HG03103 (cell line): ENCODE data around the gene HOOK2.

Experiments used
- ATAC-seq: cut with Tn5 transposase; IDR thresholded peaks from one replicate; pipeline ENCODE4 v1.9.1; 2021; ENCODE audit warnings: low read depth; ENCODE audit not compliant: unreplicated experiment

The HOOK2 gene

DNA sequence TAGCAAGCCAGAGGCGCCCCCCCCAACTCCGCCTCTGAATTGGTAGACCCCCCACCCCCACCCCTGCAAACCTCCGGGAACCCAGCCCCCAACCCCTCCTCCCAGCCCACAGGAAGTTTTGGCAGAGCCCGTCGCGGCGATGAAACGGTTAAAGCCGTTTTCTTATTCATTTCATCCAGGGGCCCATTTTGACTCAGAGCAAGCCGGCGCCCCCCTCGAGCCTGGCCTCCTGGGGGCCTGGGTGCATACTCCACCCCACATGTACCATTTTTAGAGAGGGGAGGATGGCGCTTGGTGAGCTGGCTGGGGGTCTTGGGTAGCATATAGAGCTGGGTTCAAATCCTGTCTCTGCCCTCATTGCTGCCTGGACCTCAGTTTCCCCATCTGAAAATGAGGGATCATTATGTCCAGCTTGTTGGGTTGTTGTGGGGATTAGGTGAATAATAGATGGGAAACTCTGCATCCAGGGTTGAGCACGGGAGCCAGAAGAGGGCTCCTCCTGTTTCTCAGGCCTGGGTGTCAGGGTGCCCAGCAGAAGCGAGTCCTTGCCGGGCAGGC, 8.0 kb upstream of the HOOK2 start:
- ATAC-seq: no peak

DNA sequence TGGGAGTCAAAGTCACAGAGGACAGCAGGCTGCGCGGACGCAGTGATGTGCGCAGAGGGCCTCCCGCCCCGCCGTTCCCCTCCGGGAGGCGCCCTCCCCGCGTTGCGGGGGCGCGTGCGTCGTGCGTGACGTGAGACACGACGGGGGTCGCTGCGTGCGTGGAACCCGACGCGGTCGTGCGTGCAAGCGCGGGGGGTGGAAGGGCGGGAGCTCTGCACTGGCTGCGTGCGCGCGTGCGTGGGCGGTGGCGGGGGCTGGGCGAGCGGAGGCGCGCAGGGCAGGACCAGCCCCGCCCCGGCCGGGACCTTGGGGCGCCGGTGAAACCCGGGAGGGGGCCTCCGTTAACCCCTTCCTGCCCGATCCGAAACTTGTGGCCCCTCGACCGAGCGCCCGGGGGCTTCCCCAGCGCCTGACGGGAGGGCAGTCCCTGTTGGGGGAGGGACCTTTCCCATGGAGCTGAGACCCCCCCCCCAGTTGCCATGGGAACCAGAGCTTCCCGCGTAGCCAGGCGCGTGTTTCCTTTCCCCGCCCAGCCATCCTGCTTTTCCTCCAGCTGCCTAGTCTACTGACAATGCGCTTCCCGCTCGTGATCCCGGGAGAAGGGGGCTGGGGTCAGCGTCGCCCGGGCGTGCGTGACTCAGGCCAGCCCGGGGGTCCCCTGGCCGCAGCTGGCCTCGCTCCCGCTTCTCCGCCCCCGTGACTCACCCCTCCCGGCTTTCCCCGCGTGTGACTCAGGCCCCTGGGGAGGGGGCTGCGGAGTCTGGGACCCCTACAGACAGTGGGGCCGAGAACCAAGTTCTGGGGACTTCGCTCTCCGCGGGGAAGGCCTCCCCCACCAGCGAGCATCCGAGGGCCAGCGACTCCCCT, 7.3 kb upstream of the HOOK2 start:
- ATAC-seq: peak; percentile 39

DNA sequence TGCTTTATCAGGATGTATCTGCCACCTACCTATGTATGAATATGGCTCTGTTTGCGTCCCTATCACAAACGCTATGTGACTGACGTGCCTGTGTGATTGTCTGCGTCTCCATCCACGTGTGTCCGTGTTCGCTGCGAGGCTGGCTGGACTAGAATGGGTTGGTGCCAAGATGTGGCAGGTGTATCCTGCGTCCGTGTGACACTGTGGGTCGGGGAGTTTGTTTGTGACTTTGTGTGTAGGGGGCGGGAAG, 6.7 kb upstream of the HOOK2 start:
- no peak for ATAC-seq

DNA sequence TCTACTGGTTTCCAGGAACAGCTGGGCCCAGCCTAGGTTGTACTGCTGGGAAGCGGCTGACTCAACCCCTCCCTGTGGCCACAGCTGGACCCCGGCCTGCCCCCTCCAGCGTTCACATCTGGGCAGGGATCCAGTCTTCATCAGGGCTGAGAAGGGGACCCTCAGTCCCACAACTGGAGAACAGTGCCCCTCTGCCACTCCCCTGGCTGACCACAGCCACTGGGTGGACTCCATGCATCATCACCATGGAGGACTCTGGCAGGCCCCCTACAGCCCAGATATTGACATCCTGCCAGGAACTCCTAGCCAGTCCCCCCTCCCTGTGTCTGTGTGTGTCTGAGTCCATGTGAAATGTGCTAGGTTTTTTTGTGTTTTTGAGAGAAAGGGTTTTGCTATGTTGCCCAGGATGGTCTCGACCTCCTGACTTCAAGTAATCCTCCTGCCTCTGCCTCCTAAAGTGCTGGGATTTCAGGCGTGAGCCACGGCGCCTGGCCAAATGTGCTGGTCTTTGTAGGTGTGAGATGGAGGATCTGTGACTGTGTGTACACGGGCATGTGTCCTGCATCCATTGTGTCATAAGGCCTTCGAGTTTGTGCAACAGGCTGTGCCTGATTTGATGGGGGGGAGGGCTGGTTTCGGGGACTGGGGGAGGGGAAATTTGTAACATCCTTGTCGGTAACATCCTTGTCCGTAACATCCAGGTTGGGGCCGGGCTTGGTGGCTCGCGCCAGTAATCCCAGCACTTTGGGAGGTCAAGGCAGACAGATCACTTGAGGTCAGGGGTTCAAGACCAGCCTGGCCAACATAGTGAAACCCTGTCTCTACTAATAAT, 4.0 kb upstream of the HOOK2 start:
- no peak for ATAC-seq

DNA sequence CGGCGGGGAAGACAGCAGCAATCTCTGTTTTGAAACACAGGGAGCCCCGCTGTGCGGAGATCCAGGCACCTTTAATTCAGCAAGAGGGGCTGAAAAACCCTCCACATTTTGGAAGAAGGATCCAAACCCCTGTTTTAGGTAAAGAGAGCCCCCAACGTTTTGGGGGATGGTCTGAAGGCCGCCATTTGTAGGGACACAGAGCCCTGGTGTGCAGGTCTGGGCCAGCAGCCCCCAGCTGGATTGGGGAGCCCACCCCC, 3.5 kb upstream of the HOOK2 start:
- no peak for ATAC-seq

DNA sequence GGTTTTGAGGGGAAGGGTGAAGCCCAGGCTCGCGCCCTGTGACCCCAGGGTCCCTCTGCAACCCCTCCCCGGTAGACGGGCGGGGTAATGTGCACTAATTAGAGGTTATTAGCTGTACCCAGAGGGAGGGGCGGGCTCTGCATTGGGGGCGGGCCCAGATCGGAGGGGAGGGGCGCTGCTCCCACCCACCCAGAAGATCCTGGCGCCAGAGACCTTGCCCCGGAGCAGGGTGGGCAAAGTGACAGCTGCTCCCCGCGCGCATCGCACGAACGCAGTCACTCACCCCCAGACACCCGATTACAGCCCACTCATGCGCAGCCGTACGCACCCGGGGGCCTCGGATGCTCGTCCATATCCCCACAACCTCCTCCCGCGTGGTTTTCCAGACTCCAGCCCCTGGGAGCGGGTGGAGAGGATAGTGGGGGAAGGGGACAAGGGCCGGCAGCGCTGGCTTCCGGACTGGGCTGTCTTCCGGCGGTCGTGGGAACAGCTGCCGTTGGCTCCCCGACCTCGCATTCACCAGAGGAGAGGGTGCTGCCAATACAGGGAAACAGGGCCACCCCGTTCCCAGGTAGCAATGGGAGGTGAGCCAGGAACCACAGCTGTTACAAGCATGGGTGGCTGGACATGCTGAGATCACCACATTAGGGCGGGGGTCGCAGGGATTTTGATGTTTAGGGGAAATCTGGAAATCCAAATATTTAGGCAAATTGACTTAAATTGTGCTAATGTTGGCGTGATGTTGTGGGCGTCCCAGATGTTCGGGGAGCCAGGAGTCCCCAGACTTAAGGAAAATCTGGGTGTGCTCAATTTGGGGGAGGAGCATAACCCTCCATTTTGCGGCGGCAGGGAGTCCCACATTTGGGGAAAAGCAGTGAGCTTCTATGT, 2.9 kb upstream of the HOOK2 start:
- no peak for ATAC-seq

DNA sequence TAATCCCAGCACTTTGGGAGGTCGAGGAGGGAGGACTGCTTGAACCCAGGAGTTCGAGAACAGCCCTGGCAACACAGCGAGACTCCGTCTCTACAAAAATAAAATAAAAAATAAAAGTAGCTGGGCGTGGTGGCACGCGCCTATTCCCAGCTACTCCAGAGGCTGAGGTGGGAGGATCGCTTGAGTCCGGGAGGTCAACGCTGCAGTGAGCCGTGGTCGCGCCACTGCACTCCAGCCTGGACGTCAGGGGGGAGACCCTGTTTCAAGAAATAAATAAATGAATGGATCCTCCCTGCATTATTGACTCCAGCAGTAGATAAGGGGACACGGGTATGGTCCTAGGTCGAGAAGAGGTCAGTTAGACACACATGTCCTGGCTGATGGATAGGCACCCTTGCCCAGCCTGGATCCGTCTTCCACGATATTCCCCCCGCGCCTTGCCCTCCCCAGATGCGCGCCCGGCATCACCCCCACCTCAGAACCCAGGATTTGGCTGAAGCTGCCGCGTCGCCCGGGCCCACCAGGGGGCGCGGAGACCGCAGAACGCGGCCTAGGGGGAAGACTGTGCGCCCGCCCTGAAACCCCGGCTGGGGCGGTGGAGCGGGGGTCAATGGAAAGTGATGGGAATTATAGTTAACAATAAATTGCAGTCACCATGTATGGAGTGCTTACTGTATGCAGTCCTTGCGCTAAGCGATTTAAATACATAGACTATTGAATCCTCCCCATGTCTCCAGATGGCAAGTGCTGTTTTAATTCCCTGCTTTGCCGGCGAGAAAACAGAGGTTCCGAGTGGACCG, 2.1 kb upstream of the HOOK2 start:
- no peak for ATAC-seq

DNA sequence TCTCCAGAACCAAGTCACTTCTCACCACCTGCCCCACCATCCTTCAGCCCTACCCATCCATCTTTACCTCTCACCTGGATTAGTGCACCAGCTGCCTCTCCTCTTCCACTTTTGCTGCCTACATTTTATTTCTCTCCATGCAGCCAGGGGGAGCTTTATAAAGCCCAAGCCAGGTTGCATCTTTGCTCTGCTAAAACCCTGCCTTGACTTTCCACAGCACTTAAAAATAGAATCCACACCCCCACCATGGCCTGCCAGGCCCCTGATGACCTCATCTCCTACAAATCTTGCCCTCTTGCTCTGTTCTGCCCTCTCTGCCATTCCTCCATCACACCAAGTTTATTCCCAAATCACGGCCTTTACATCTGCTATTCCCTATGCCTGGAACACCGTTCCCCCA, 1.8 kb downstream of the HOOK2 start:
- no peak for ATAC-seq

DNA sequence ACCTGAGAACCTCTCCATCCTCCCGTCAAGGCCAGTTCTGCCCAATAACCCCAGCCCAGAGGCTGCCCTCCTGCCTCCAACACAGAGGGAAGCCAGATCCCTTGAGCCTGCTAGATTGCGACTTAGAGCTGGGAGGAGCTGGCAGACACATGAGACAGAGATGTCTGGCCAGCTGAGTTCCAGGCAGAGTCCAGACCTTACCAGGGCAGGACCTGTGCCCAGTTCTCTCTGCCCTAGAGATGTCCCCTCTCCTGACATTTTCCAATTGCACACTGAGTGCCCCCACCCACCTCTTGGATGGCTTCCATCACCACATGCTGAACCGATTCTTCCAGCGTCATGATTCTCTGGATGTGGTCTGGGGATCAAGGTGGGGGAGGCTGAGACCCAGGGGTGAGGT, 3.0 kb downstream of the HOOK2 start:
- no peak for ATAC-seq

DNA sequence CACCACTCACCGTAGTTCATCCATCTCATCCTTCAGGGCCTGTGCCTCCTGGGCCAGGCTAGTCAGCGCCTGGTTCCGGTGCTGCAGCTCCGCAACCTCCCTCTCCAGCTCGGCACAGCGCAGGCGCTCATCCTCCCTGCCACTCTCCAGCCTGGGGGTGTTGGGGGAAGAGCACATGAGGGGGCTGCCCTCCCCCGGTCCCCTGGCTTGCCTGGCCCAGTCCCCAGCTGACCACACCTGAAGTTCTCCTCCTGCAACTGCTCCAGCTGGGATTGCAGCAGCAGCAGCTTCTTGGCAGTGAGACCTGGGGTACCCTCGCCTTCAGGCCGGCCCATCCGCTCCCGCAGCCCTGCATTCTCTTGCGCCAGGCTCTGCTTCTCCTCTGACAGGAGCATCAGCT, 4.4 kb downstream of the HOOK2 start:
- no peak for ATAC-seq

DNA sequence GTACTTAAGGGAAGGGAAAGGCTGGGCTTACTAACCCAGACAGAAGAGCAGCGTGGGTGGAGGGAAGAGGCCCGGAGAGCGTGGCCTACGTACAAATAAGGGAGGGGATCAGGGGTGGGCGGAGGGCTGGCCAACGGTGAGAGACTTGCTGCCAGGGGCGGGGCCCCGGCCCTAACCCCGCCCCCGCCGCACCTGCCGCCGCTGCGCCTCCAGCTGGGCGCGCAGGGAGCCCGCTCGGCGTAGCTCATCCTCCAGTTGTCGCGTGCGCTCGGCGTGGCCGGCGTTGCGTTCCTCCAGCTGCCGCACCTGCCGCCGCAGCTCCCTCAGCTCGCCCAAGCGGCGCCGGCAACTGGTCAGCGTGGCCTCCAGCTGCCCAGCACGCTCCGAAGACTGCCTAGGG, 5.7 kb downstream of the HOOK2 start:
- ATAC-seq: no peak

DNA sequence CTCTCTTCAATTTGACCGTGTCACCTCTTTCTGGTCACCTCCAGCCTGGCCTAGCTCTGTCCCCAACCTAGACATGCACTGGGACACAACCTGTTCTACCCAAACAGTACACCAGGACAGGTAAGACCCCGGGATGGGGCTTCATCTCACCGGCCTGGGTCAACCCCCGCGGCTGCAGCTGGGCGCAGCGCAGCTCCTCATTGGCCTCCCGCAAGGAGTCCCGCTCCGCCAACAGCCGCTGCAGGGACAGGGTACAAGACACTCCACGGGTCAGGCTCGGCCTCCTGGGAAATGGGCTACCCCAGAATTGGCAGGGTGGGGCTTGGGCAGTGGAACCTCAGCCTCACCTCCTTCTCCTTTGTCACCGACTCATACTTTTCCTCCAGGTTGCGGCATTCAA, 7.7 kb downstream of the HOOK2 start:
- no peak for ATAC-seq

DNA sequence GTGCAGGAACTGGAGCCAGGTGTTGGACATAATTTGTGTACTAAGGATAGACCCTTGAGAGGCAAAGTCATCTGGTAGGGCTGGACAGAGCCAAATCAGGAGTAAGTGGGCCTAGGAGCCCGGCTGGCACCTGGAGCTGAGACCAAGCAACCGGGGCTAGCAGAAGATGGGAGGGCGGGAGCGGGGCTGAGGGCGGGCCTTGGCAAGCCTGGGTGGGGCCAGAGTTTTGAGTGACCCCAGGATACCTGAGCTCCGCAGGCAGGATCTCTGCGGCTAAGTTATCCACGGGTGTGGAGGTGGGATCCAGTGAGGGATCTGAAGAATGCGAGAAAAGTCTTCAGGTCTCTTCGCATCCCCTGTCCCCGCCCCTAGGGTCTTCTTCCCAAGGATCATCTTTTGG, 8.2 kb downstream of the HOOK2 start:
- no peak for ATAC-seq

DNA sequence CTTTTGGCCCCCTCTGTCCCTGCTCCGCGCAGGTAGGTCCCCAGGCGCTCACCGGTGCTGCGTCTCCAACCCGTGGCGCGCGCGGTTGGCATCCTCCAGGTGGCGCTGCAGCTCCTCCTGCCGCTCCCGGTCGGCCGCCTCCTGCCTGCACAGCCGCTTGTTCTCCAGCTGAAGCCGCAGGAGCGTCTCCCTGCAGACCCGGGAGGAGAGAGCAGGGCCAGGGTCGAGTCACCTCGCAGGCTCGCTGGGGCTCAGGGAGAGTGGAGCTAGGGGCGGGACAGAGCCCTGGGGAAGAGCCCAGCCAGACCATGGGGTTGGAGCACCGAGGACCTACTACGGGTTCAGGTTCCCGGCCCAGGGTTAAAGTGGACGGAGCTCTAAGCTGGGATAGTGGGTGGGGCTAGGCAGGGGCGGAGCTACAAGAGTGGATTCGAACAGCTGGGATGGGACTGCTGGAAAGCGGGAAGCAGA, 9.3 kb downstream of the HOOK2 start:
- ATAC-seq: no peak

DNA sequence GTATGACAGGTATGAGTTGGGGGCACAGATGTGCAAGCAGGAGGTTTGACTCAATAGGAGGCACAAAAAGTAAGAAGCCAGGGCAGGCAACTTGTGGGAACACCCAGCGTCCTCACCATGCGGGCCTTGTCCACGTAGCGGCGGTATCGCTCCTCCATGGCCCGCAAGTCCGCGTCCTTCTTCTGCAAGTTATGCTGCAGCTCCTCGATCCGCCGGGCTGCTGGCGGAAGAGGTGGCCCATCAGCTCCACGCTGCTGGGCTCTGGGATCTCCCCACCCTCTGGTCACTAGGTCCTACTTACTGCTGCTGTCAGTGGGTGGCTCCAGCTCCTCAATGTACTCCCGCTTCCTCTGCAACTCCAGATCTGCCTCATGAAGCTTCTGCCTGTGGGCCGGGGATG, 10.7 kb downstream of the HOOK2 start:
- no peak for ATAC-seq

DNA sequence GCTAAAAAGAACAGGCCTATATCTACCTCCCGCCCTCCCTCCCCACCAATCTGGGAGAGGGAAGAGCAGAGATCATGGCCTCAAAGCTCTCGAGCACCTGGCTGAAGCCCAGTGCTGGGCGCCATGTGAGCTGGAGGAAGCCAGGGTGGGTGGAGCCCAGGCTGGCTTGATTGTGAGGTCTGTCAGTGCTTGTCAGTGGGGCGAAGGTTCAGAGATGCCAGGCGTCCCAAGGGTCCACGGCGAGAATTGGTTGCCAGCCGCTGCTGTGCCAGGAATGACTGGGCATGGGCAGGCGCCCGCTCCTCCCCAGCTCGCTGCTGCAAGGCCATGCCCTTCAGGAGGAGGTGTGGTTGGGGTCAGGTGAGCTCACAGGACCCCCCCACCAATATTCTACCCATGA, 12.3 kb downstream of the HOOK2 start:
- ATAC-seq: no peak

DNA sequence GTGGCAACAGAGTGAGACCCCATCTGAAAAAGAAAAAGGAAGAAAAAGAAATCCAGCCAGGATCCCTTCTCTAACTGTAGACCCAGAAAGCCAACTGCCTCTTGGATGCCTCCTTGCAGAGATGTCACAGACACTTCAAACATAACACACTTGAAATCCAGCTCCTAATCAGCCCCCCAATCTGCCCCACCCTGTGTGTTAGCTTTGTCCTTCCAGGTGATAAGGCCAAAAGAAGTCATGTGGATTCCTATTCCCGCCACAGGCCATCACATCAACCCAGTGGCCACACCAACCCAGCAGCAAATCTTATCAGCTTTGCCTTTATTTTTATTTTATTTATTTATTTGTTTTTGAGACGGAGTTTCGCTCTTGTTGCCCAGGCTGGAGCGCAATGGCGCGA, 15.7 kb downstream of the HOOK2 start:
- no peak for ATAC-seq

DNA sequence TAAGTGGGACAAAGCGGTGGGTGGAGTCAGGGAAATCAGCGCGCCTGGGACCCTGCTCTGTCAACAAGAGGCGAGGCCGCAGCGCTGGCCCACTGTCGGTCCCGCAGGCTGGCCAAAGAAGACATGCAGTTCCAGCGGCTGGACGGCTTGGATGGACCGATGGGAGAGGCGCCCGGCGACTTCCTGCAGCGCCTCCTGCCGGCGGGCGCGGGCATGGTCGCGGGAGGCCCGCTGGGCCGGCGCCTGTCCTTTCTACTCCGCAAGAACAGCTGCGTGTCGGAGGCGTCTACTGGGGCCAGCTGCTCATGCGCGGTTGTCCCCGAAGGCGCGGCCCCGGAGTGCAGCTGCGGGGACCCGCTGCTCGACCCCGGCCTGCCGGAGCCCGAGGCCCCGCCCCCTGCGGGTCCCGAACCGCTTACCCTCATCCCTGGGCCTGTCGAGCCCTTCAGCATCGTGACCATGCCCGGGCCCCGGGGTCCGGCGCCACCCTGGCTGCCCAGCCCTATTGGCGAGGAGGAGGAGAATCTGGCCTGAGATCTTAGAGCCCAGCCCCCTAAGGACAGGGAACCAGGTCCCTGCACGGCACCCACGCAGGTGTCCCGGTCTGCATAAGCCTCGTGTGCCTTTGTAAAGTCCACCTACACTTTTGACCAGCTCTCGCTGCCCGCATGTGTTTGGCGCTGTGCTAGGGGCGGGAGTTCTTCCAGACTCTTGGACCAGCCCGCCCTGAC, 17.6 kb downstream of the HOOK2 start:
- ATAC-seq: no peak

DNA sequence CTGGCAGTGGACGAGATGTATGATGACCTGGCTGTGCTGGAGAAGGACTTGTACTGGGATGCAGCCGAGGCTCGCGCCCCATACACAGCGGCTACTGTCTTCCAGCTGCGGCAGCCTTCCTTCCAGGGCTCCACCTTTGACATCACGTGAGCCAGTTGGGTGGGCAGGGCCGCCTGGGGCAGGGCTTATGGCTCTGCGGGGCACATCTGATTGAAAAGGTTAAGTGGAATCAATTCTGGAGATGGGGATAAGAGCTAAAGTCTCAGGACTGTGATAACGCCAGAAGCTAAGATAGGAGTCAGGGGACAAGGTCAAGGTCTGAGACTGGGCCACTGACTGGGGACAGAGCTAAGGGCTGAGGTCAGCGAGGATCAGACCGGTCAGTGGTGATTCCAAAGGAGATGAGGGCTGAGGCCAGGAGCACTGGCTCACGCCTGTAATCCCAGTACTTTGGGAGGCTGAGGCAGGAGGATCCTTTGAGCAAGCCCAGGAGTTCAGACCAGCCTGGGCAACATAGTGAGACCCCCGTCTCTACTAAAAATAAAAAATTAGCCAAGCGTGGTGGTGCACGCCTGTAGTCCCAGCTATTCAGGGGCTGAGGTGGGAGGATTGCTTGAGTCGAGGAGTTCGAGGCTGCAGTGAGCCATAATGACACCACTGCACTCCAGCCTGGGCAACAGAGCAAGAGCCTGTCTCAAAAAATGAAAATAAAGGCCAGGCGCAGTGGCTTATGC, 19.0 kb downstream of the HOOK2 start:
- no peak for ATAC-seq
